Breast epithelium (tissue), 4 donors: ENCODE results near the gene MARCHF11. TPM values are rescaled to one million over a fixed set of nuclear protein-coding genes. Genes with fewer than 3 reads are reported as not detected.
A peak's percentile ranks its signal among the peaks of the same experiment; 100 is the strongest.

Experiments used
- DNase-seq, 2 donors: peaks; one replicate each; pipeline ENCODE4 v3.0.0-alpha.2; 2019; ENCODE audit warnings: low spot score in 2 of 2
- H3K27ac ChIP-seq, 2 donors: fragments of 200-600 bp; sonication (generic) in 1 of 2; one replicate each; pipeline ENCODE4 v1.5.1; 2016 to 2019; ENCODE audit warnings: mild to moderate bottlenecking in 1 of 2
- H3K27me3 ChIP-seq, 2 donors: fragments of 200-600 bp; sonication (generic) in 1 of 2; one replicate each; pipeline versions ENCODE4 v1.5.1 to v1.6.0; 2017 to 2019; ENCODE audit warnings: control low read depth in 1 of 2, mild to moderate bottlenecking in 1 of 2
- H3K36me3 ChIP-seq: fragments of 200-600 bp; one replicate; pipeline ENCODE4 v1.5.1; 2019
- H3K4me1 ChIP-seq, 2 donors: fragments of 200-600 bp; sonication (generic); one replicate each; pipeline ENCODE4 v1.5.1; 2016 to 2019; ENCODE audit warnings: control low read depth in 1 of 2
- H3K4me3 ChIP-seq, 3 donors: fragments of 200-600 bp; sonication (generic); 1 replicate in 2 of 3; 2 replicates in 1 of 3; pipeline ENCODE4 v1.5.1; 2016 to 2019; ENCODE audit warnings: mild to moderate bottlenecking in 3 of 3, moderate library complexity in 2 of 3
- H3K9me3 ChIP-seq, 2 donors: fragments of 200-600 bp; sonication (generic) in 1 of 2; one replicate each; pipeline ENCODE4 v1.5.1; 2016 to 2019; ENCODE audit warnings: control low read depth in 1 of 2
- POLR2A ChIP-seq: fragments of 450-650 bp; IDR thresholded peaks from one replicate; pipeline ENCODE4 v1.6.1; 2016; ENCODE audit warnings: antibody characterized with exemption, mild to moderate bottlenecking, moderate library complexity
- POLR2AphosphoS5 ChIP-seq, 3 donors: sonication (generic); formaldehyde crosslinking; IDR thresholded peaks; one replicate each; pipeline ENCODE4 v1.6.1; 2017; ENCODE audit warnings: antibody characterized with exemption in 3 of 3
- intact Hi-C: fragments of 100-400 bp; cut with DNase I; formaldehyde crosslinking; loops from one replicate; pipeline ENCODE4 v1.15.1; 2023; ENCODE audit warnings: low total_unique reads
- total RNA-seq, 3 donors: library from RNA; depleted of rRNA; stranded (reverse); fragments of >200 nt; gene quantifications; one replicate each; pipeline ENCODE4 v1.1.0, GENCODE V29; 2016
- TF ChIP-seq, protein P1 (sequence below), 3 donors: fragments of 450-650 bp; IDR thresholded peaks; one replicate each; pipeline ENCODE4 v1.5.1; 2016 to 2017; ENCODE audit warnings: antibody characterized with exemption in 3 of 3, mild to moderate bottlenecking in 3 of 3, moderate library complexity in 3 of 3

MARCHF11 gene
- total RNA-seq, 3 donors from 2014 or later = not detected

DNA sequence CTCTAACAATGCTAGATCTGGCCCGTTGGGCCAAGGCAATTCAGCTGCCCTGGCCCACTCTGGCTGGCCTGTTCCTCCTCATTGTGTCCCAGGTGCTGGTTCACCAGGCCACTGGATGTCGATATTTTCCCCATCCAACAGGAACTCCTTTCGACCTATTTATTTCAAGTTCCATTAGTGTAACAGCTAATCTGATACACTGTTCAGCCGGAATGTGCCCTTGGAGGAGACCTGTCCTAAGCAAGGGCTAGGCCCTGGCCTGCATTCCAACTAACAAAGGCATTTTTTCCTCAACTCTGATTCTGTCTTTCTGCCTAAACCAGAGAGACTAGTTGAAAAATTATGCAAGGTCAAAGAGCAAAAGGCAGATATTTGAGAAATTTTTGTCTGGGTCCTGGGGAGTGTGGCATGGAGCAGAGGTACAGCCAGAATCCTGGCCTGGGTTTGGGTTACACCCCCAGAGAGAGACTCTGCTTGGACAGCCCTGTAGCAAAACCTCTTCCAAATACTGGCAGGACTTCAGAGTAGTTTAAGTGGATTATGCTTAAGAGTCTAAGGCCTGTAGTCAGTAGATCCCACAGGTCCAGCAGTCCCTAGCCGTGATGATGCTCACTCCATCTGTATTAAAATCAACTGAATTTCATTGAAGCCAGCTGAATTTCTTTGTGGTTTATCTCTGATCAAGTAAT, 36.1 kb downstream of the MARCHF11 start:
- Histone ChIP-seq H3K36me3 (no peaks in the 10 kb centered on the region), H3K27ac (peak overlapping the region in 1 of 2 donors; percentile 19), H3K27me3 (no peaks in the 10 kb centered on the region), H3K4me3 (no peak overlapping the region), H3K4me1 (no peaks in the 10 kb centered on the region), H3K9me3 (peaks cover 4 to 6% of the 10 kb centered on the region in 2 donors)
- intact Hi-C loops = no loop called here
- TF ChIP-seq, protein P1, sequence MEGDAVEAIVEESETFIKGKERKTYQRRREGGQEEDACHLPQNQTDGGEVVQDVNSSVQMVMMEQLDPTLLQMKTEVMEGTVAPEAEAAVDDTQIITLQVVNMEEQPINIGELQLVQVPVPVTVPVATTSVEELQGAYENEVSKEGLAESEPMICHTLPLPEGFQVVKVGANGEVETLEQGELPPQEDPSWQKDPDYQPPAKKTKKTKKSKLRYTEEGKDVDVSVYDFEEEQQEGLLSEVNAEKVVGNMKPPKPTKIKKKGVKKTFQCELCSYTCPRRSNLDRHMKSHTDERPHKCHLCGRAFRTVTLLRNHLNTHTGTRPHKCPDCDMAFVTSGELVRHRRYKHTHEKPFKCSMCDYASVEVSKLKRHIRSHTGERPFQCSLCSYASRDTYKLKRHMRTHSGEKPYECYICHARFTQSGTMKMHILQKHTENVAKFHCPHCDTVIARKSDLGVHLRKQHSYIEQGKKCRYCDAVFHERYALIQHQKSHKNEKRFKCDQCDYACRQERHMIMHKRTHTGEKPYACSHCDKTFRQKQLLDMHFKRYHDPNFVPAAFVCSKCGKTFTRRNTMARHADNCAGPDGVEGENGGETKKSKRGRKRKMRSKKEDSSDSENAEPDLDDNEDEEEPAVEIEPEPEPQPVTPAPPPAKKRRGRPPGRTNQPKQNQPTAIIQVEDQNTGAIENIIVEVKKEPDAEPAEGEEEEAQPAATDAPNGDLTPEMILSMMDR (IDR thresholded peaks at IDR 0.05) = no peak
- no peak for TF ChIP-seq POLR2A
- TF ChIP-seq POLR2AphosphoS5 (IDR thresholded peaks at IDR 0.05) = no peak
- no peak for DNase-seq

DNA sequence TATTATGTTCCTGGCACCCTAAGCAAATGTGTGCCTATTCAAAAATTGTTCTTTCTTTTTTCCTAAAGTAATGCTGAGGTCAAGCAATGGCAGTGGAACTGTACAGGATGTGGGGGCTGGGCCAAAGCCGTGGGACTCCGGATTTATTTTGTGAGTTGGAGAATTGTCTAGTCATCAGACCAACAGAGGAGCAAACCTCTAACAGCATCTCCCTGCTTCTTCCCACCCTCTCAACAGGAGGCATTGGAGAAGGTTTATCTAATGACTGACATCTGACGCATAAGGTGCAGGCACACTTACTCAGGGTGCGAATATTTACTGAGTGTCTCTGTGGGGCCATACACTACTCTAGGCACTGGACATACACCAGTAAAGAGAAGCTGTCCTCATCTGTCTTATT, 38.6 kb downstream of the MARCHF11 start:
- H3K4me1 ChIP-seq = no peaks in the 10 kb centered on the region
- H3K27me3 ChIP-seq = no peaks in the 10 kb centered on the region
- H3K4me3 ChIP-seq = no peak overlapping the region
- H3K9me3 ChIP-seq = peaks cover 14 to 15% of the 10 kb centered on the region in 2 donors
- DNase-seq = no peak
- H3K27ac ChIP-seq = no peak overlapping the region
- H3K36me3 ChIP-seq = no peaks in the 10 kb centered on the region
- intact Hi-C loops = no loop called here
- TF ChIP-seq, protein P1 (IDR thresholded peaks at IDR 0.05) = no peak
- TF ChIP-seq POLR2A (no peak), POLR2AphosphoS5 (IDR thresholded peaks at IDR 0.05) (no peak)

DNA sequence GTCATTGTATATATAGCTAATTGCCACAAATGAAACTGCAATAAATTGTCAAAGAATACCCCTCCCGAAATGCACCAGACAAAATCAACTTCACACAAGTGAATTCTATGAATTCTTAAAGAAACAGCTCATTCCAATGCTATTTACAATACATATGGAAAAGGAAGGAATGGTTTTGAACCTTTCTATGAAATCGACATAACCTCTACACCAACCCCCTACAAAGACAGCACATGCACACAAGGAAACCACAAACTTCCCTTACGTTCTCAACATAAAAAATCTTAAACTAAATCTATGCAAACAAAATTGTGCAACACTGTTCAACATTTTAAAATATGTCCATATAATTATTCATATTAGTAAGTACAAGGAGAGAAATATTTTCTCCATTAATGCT, 39.2 kb downstream of the MARCHF11 start:
- intact Hi-C loops = no loop called here
- Histone ChIP-seq H3K4me3 (no peak overlapping the region), H3K4me1 (no peaks in the 10 kb centered on the region), H3K27me3 (no peaks in the 10 kb centered on the region), H3K9me3 (peaks cover 14 to 15% of the 10 kb centered on the region in 2 donors), H3K27ac (no peak overlapping the region), H3K36me3 (no peaks in the 10 kb centered on the region)
- DNase-seq = no peak
- TF ChIP-seq, protein P1 (IDR thresholded peaks at IDR 0.05) = no peak
- TF ChIP-seq POLR2A = no peak
- TF ChIP-seq POLR2AphosphoS5 (IDR thresholded peaks at IDR 0.05) = no peak

DNA sequence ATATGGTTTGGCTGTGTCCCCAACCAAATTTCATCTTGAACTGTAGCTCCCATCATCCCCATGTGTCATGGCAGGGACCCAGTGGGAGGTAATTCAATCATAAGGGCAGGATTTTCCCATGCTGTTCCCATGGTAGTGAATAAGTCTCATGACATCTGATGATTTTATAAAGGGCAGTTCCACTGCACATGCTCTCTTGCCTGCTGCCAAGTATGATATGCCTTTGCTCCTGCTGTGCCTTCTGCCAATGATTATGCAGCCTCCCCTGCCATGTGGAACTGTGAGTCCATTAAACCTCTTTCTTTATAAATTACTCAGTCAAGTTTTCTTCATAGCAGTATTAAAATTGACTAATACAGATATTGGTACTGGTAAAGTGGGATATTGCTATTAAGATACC, 42.4 kb downstream of the MARCHF11 start:
- Histone ChIP-seq H3K27ac (no peak overlapping the region), H3K27me3 (no peaks in the 10 kb centered on the region), H3K4me1 (no peaks in the 10 kb centered on the region), H3K4me3 (no peak overlapping the region), H3K36me3 (no peaks in the 10 kb centered on the region), H3K9me3 (peaks cover 14 to 15% of the 10 kb centered on the region in 2 donors)
- intact Hi-C loops = no loop called here
- no peak for DNase-seq
- TF ChIP-seq POLR2A = no peak
- TF ChIP-seq POLR2AphosphoS5 (IDR thresholded peaks at IDR 0.05) = no peak
- TF ChIP-seq, protein P1 (IDR thresholded peaks at IDR 0.05) = no peak

DNA sequence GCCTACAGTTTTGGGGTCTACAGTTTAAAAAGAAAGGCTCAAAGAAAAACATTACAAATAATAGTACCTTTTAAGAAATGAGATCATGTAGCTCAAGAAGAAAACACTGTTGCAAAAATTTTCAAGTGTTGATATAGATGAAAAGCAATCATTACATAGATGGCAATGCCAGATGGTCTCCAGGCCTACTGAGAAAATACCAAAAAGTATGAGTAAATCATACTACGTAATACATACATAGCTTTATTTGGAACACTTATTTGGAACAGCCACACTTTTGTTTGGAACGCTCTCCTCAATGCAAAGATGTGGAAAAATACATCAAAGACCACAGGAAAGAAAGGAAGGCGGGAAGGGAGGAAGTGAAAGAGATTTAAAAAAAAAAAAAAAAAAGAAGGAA, 44.1 kb downstream of the MARCHF11 start:
- TF ChIP-seq, protein P1 (IDR thresholded peaks at IDR 0.05) = no peak
- TF ChIP-seq POLR2A (no peak), POLR2AphosphoS5 (IDR thresholded peaks at IDR 0.05) (no peak)
- Histone ChIP-seq H3K4me1 (no peaks in the 10 kb centered on the region), H3K27me3 (no peaks in the 10 kb centered on the region), H3K4me3 (no peak overlapping the region), H3K27ac (no peak overlapping the region), H3K9me3 (peaks cover 14 to 15% of the 10 kb centered on the region in 2 donors), H3K36me3 (no peaks in the 10 kb centered on the region)
- DNase-seq = no peak
- intact Hi-C loops = no loop called here
